Measurements from ENCODE around the gene IGF1R. TPM values are rescaled to one million over a fixed set of nuclear protein-coding genes. Genes with fewer than 3 reads are reported as not detected.
A peak's percentile ranks its signal among the peaks of the same experiment; 100 is the strongest.

IGF1R gene
- total and polyA plus RNA-seq, 3 experiments from 2014 or later: 2.1 to 11.3 (median 10.9) TPM

GRCh38 chr15:98868564-98868963, 220.2 kb downstream of the IGF1R start:
- Mint-ChIP-seq H3K36me3 (peaks cover 0 to 5% (median 0%) of the 10 kb centered on the region in 3 donors), H3K9me3 (no peaks in the 10 kb centered on the region), H3K27me3 (peaks cover 2 to 7% of the 10 kb centered on the region in 2 donors), H3K4me1 (peaks cover 14 to 18% (median 15%) of the 10 kb centered on the region in 3 donors), H3K4me3 (peak overlapping the region in 2 of 7 donors; percentile 38 to 54), H3K27ac (no peak overlapping the region)
- DNase-seq: no peak
- H3K9me3 ChIP-seq (ENCODE audit: low read length): no peaks in the 10 kb centered on the region
- no peaks in the 10 kb centered on the region for H3K27me3 ChIP-seq (ENCODE audit: insufficient read depth, low read length, poor library complexity, severe bottlenecking)
- no peak overlapping the region for H3K27ac ChIP-seq (ENCODE audit: low read depth, low read length)
- ChIA-PET POLR2A (no interaction called here), CTCF (interaction anchor here (1.1 to 1.4 kb wide), 3 partner anchors 13 to 18 kb away, joined by 3 read pairs; no protein-coding TSS in a partner anchor)
- H3K36me3 ChIP-seq (ENCODE audit: insufficient read depth, low read length): no peaks in the 10 kb centered on the region
- peaks cover 8% of the 10 kb centered on the region for H3K4me1 ChIP-seq (ENCODE audit: insufficient read depth, low read length)
- H3K4me3 ChIP-seq (ENCODE audit: low read length): no peak overlapping the region

- Histone ChIP-seq H3K4me1 (ENCODE audit: insufficient read depth, low read length) (peaks cover 14% of the 10 kb centered on the region), H3K27ac (ENCODE audit: low read depth, low read length) (no peak overlapping the region), H3K4me3 (ENCODE audit: low read length) (no peak overlapping the region), H3K27me3 (ENCODE audit: insufficient read depth, low read length, poor library complexity, severe bottlenecking) (no peaks in the 10 kb centered on the region), H3K36me3 (ENCODE audit: insufficient read depth, low read length) (no peaks in the 10 kb centered on the region), H3K9me3 (ENCODE audit: low read length) (no peaks in the 10 kb centered on the region)
- peaks cover 11 to 17% (median 14%) of the 10 kb centered on the region in 3 donors for H3K4me1 Mint-ChIP-seq
- POLR2A ChIA-PET: no interaction called here
- no peak overlapping the region for H3K4me3 Mint-ChIP-seq
- CTCF ChIA-PET: interaction anchor here (1.2 kb wide), 1 partner anchor 11 kb away, joined by 4 read pairs; no protein-coding TSS in a partner anchor
- no peak overlapping the region for H3K27ac Mint-ChIP-seq
- peaks cover 0 to 4% (median 0%) of the 10 kb centered on the region in 3 donors for H3K36me3 Mint-ChIP-seq
- H3K9me3 Mint-ChIP-seq: no peaks in the 10 kb centered on the region
- no peak for DNase-seq
- peaks cover 4 to 16% of the 10 kb centered on the region in 2 donors for H3K27me3 Mint-ChIP-seq
These were observed 222.4 kb downstream of the IGF1R start for GRCh38 chr15:98870788-98871187.

GRCh38 chr15:98872774-98873173, 224.4 kb downstream of the IGF1R start:
- Mint-ChIP-seq H3K36me3 (no peaks in the 10 kb centered on the region), H3K9me3 (no peaks in the 10 kb centered on the region)

GRCh38 chr15:98873441-98874218, 225.3 kb downstream of the IGF1R start:
- Histone ChIP-seq H3K4me3 (ENCODE audit: low read length) (no peak overlapping the region), H3K27me3 (ENCODE audit: insufficient read depth, low read length, poor library complexity, severe bottlenecking) (no peaks in the 10 kb centered on the region), H3K9me3 (ENCODE audit: low read length) (no peaks in the 10 kb centered on the region), H3K27ac (ENCODE audit: low read depth, low read length) (no peak overlapping the region), H3K36me3 (ENCODE audit: insufficient read depth, low read length) (no peaks in the 10 kb centered on the region), H3K4me1 (ENCODE audit: insufficient read depth, low read length) (peaks cover 14% of the 10 kb centered on the region)
- Mint-ChIP-seq H3K9me3 (no peaks in the 10 kb centered on the region), H3K27me3 (peaks cover 4 to 19% of the 10 kb centered on the region in 2 donors), H3K4me3 (no peak overlapping the region), H3K36me3 (no peaks in the 10 kb centered on the region), H3K4me1 (peaks cover 0 to 5% (median 3%) of the 10 kb centered on the region in 3 donors), H3K27ac (no peak overlapping the region)
- CTCF ChIA-PET: interaction anchor here (1.1 kb wide), 1 partner anchor 8 kb away, joined by 6 read pairs; no protein-coding TSS in a partner anchor
- POLR2A ChIA-PET: no interaction called here
- DNase-seq: no peak

More at GRCh38 chr15:98872774-98873173, 224.4 kb downstream of the IGF1R start:
- ChIA-PET CTCF (interaction anchor here (1.1 kb wide), 1 partner anchor 9 kb away, joined by 6 read pairs; no protein-coding TSS in a partner anchor), POLR2A (interaction anchor here (0.7 kb wide), 1 partner anchor 23 kb away, joined by 4 read pairs; no protein-coding TSS in a partner anchor)
- peak overlapping the region in 1 of 8 donors; percentile 14 for H3K27ac Mint-ChIP-seq
- Histone ChIP-seq H3K4me1 (ENCODE audit: insufficient read depth, low read length) (peaks cover 14% of the 10 kb centered on the region), H3K4me3 (ENCODE audit: low read length) (no peak overlapping the region), H3K27me3 (ENCODE audit: insufficient read depth, low read length, poor library complexity, severe bottlenecking) (no peaks in the 10 kb centered on the region), H3K27ac (ENCODE audit: low read depth, low read length) (no peak overlapping the region), H3K9me3 (ENCODE audit: low read length) (no peaks in the 10 kb centered on the region), H3K36me3 (ENCODE audit: insufficient read depth, low read length) (no peaks in the 10 kb centered on the region)
- DNase-seq: no peak
- peaks cover 4 to 18% of the 10 kb centered on the region in 2 donors for H3K27me3 Mint-ChIP-seq
- H3K4me1 Mint-ChIP-seq: peaks cover 0 to 5% (median 3%) of the 10 kb centered on the region in 3 donors
- H3K4me3 Mint-ChIP-seq: no peak overlapping the region

GRCh38 chr15:98874370-98874769, 226.0 kb downstream of the IGF1R start:
- Mint-ChIP-seq H3K9me3 (no peaks in the 10 kb centered on the region), H3K36me3 (no peaks in the 10 kb centered on the region), H3K4me1 (peaks cover 0 to 5% (median 3%) of the 10 kb centered on the region in 3 donors), H3K4me3 (no peak overlapping the region), H3K27ac (peak overlapping the region in 1 of 8 donors; percentile 43), H3K27me3 (peaks cover 4 to 19% of the 10 kb centered on the region in 2 donors)
- POLR2A ChIA-PET: no interaction called here
- Histone ChIP-seq H3K4me3 (ENCODE audit: low read length) (no peak overlapping the region), H3K27ac (ENCODE audit: low read depth, low read length) (no peak overlapping the region), H3K36me3 (ENCODE audit: insufficient read depth, low read length) (no peaks in the 10 kb centered on the region), H3K27me3 (ENCODE audit: insufficient read depth, low read length, poor library complexity, severe bottlenecking) (no peaks in the 10 kb centered on the region), H3K9me3 (ENCODE audit: low read length) (no peaks in the 10 kb centered on the region), H3K4me1 (ENCODE audit: insufficient read depth, low read length) (peaks cover 14% of the 10 kb centered on the region)
- no peak for DNase-seq
- CTCF ChIA-PET: no interaction called here

- no peaks in the 10 kb centered on the region for H3K27me3 ChIP-seq (ENCODE audit: insufficient read depth, low read length, poor library complexity, severe bottlenecking)
- peaks cover 4 to 19% of the 10 kb centered on the region in 2 donors for H3K27me3 Mint-ChIP-seq
These were observed 226.4 kb downstream of the IGF1R start for GRCh38 chr15:98874773-98875172.

GRCh38 chr15:98875309-98875708, 227.0 kb downstream of the IGF1R start:
- CTCF ChIA-PET: interaction anchor here (0.7 kb wide), 1 partner anchor 223 kb away, joined by 4 read pairs; no protein-coding TSS in a partner anchor

More at GRCh38 chr15:98874773-98875172, 226.4 kb downstream of the IGF1R start:
- Mint-ChIP-seq H3K27ac (no peak overlapping the region), H3K4me3 (no peak overlapping the region), H3K36me3 (no peaks in the 10 kb centered on the region), H3K4me1 (peaks cover 0 to 5% (median 3%) of the 10 kb centered on the region in 3 donors), H3K9me3 (no peaks in the 10 kb centered on the region)
- POLR2A ChIA-PET: no interaction called here
- Histone ChIP-seq H3K4me1 (ENCODE audit: insufficient read depth, low read length) (peaks cover 14% of the 10 kb centered on the region), H3K36me3 (ENCODE audit: insufficient read depth, low read length) (no peaks in the 10 kb centered on the region), H3K4me3 (ENCODE audit: low read length) (no peak overlapping the region), H3K27ac (ENCODE audit: low read depth, low read length) (no peak overlapping the region), H3K9me3 (ENCODE audit: low read length) (no peaks in the 10 kb centered on the region)
- DNase-seq: no peak
- CTCF ChIA-PET: interaction anchor here (0.7 kb wide), 1 partner anchor 222 kb away, joined by 4 read pairs; no protein-coding TSS in a partner anchor

More at GRCh38 chr15:98875309-98875708, 227.0 kb downstream of the IGF1R start:
- DNase-seq: no peak
- H3K4me1 Mint-ChIP-seq: peaks cover 0 to 5% (median 3%) of the 10 kb centered on the region in 3 donors
- Histone ChIP-seq H3K4me3 (ENCODE audit: low read length) (no peak overlapping the region), H3K27ac (ENCODE audit: low read depth, low read length) (no peak overlapping the region), H3K27me3 (ENCODE audit: insufficient read depth, low read length, poor library complexity, severe bottlenecking) (no peaks in the 10 kb centered on the region), H3K4me1 (ENCODE audit: insufficient read depth, low read length) (peaks cover 14% of the 10 kb centered on the region), H3K9me3 (ENCODE audit: low read length) (no peaks in the 10 kb centered on the region), H3K36me3 (ENCODE audit: insufficient read depth, low read length) (no peaks in the 10 kb centered on the region)
- peaks cover 4 to 19% of the 10 kb centered on the region in 2 donors for H3K27me3 Mint-ChIP-seq
- no peaks in the 10 kb centered on the region for H3K9me3 Mint-ChIP-seq
- POLR2A ChIA-PET: no interaction called here
- H3K27ac Mint-ChIP-seq: peak overlapping the region in 1 of 8 donors; percentile 3
- H3K36me3 Mint-ChIP-seq: no peaks in the 10 kb centered on the region
- H3K4me3 Mint-ChIP-seq: no peak overlapping the region

Measured in CD8-positive, alpha-beta memory T cell (primary cell).